Glutamatergic neuron (in vitro differentiated cells): Measurements from ENCODE around the gene SLC39A10. TPM values are rescaled to one million over a fixed set of nuclear protein-coding genes. Genes with fewer than 3 reads are reported as not detected.
"Not testable (repeated sequence)": the region's sequence is repeated elsewhere in the genome, so short reads cannot be mapped to it uniquely, and the experiment has no call there.

Source experiments
- DNase-seq: peaks from one replicate; pipeline ENCODE4 v3.0.0; 2022
- H3K27ac Mint-ChIP-seq: one replicate; pipeline ENCODE4 v1.8.0; 2020; ENCODE audit warnings: mild to moderate bottlenecking, mixed read lengths, inconsistent platforms; ENCODE audit not compliant: unreplicated experiment
- H3K27me3 Mint-ChIP-seq: one replicate; pipeline ENCODE4 v1.8.0; 2020; ENCODE audit warnings: mild to moderate bottlenecking, moderate library complexity, mixed read lengths, inconsistent platforms; ENCODE audit not compliant: unreplicated experiment
- H3K36me3 Mint-ChIP-seq: one replicate; pipeline ENCODE4 v1.8.0; 2020; ENCODE audit warnings: mild to moderate bottlenecking, mixed read lengths, inconsistent platforms; ENCODE audit not compliant: unreplicated experiment
- H3K4me1 Mint-ChIP-seq: one replicate; pipeline ENCODE4 v1.8.0; 2020; ENCODE audit warnings: mild to moderate bottlenecking, low read depth, mixed read lengths, inconsistent platforms; ENCODE audit not compliant: unreplicated experiment
- H3K4me3 Mint-ChIP-seq: one replicate; pipeline ENCODE4 v1.8.0; 2020; ENCODE audit warnings: mild to moderate bottlenecking, mixed read lengths, inconsistent platforms; ENCODE audit not compliant: unreplicated experiment
- H3K9me3 Mint-ChIP-seq: one replicate; pipeline ENCODE4 v1.8.0; 2020; ENCODE audit warnings: mild to moderate bottlenecking, moderate library complexity, mixed read lengths, inconsistent platforms; ENCODE audit not compliant: unreplicated experiment
- total RNA-seq: library from RNA; stranded (reverse); fragmentation: NEBNext Ultra II Directional; extraction: Animal tissue kit (Norgen Biotek cat#: 25700); gene quantifications from one replicate; pipeline ENCODE4 v1.2.1, GENCODE V29; 2021; ENCODE audit not compliant: unreplicated experiment
- TF ChIP-seq, protein P1 (sequence below): fragments of 200-600 bp; sonication (generic); IDR thresholded peaks from one replicate; pipeline ENCODE4 v1.5.0; 2021; ENCODE audit not compliant: partially characterized antibody, unreplicated experiment

SLC39A10 gene
- total RNA-seq, 1 donor from 2014 or later, result 102 TPM

DNA sequence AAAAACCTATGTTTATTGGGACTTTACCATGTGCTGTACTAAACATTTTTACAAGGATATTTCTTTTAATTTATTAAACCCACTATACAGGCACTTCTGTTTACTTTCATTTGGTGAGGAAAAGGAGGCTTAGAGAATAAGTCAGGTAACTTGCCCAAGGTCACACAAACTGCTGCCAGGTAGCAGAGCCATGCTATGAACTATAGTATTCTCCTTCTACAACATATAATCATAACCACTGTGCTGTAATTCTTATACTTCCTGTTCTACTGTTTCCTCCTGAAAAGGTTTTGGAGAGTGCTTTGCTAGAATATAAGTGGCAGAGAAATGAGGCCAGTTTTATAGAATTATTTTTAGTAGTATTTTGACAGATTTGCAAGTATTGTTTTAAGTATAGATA lies 29.5 kb downstream of the SLC39A10 start:
- H3K4me3 Mint-ChIP-seq, result no peak overlapping the region
- TF ChIP-seq, protein P1, sequence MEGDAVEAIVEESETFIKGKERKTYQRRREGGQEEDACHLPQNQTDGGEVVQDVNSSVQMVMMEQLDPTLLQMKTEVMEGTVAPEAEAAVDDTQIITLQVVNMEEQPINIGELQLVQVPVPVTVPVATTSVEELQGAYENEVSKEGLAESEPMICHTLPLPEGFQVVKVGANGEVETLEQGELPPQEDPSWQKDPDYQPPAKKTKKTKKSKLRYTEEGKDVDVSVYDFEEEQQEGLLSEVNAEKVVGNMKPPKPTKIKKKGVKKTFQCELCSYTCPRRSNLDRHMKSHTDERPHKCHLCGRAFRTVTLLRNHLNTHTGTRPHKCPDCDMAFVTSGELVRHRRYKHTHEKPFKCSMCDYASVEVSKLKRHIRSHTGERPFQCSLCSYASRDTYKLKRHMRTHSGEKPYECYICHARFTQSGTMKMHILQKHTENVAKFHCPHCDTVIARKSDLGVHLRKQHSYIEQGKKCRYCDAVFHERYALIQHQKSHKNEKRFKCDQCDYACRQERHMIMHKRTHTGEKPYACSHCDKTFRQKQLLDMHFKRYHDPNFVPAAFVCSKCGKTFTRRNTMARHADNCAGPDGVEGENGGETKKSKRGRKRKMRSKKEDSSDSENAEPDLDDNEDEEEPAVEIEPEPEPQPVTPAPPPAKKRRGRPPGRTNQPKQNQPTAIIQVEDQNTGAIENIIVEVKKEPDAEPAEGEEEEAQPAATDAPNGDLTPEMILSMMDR, result no peak
- H3K4me1 Mint-ChIP-seq, result peaks cover 6% of the 10 kb centered on the region
- H3K27ac Mint-ChIP-seq, result no peak overlapping the region
- H3K36me3 Mint-ChIP-seq, result peaks cover 5% of the 10 kb centered on the region
- H3K9me3 Mint-ChIP-seq, result no peaks in the 10 kb centered on the region
- no peaks in the 10 kb centered on the region for H3K27me3 Mint-ChIP-seq
- no peak for DNase-seq

DNA sequence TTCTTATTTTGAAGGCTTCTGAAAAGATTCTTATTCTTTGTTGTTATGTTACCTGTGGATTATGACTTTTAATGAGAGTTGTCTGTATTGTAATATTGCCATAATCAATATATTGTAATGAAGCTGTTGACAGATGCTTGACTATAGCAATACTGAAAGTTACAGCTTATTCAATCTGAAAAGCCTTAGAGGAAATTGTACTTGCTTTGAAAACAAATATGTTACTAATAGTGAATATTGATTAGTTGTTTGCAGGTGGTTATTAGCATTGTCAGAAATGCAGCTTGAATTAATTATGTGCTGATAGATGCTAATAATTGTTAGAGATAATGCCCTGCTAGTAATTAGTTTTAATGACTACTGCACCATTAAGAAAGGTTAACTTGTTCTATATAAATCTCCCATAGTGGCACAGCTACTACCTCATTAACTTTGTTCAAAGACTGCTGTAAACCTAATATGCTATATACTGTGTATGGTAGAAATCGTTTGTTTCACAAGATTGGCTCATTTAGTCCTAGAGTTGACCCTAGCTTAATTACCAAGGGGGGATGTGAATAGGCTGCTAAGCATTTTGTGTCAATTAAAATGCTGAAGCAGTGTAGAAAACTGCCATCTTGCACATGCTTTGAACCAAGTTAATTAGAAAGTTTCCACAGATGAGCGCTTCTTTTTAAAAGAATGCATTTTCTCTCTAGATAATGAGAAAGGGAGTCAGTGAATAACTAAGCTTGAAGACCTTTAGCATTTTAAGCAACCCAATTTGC lies 30.5 kb downstream of the SLC39A10 start:
- Mint-ChIP-seq H3K36me3 (peaks cover 7% of the 10 kb centered on the region), H3K4me1 (peaks cover 6% of the 10 kb centered on the region), H3K4me3 (no peak overlapping the region), H3K9me3 (no peaks in the 10 kb centered on the region), H3K27ac (no peak overlapping the region), H3K27me3 (no peaks in the 10 kb centered on the region)
- DNase-seq, result no peak
- TF ChIP-seq, protein P1, result no peak

DNA sequence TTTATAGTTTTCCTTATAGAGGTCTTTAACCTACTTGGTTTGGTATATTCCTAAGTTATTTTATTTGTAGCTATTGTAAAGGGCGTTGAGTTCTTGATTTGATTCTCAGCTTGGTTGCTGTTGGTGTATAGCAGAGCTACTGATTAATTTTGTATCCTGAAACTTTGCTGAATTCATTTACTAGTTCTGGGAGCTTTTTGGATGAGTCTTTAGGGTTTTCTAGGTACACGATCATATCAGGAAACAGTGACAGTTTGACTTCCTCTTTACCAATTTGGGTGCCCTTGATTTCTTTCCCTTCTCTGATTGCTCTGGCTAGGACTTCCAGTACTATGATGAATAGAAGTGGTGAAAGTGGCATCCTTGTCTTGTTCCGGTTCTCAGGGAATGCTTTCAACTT lies 35.5 kb downstream of the SLC39A10 start:
- H3K4me1 Mint-ChIP-seq, H3K9me3 Mint-ChIP-seq, H3K27me3 Mint-ChIP-seq, DNase-seq, H3K27ac Mint-ChIP-seq, H3K4me3 Mint-ChIP-seq: not testable (repeated sequence)
- peaks cover 12% of the 10 kb centered on the region for H3K36me3 Mint-ChIP-seq

DNA sequence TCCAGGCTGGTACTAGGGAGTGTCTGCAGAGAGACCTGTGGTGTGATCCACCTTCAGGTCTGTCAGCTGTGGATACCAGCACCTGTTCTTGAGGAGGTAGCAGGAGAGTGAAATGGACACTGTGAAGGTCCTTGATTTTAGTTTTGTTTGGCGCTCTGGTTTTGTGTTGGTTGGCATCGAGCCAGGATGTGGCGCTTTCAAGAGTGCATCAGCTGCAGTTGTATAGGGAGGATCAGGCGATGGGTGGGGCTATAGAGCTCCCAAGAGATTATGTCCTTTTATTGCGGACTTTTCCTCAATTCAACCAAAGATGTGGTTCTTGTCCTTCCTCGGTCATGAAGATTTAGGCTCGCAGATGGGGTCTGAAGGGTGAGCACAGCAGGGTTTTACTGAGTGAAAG lies 37.5 kb downstream of the SLC39A10 start:
- TF ChIP-seq, protein P1, result no peak
- no peaks in the 10 kb centered on the region for H3K9me3 Mint-ChIP-seq
- DNase-seq, result no peak
- peaks cover 7% of the 10 kb centered on the region for H3K4me1 Mint-ChIP-seq
- peak overlapping the region; percentile 11 for H3K27ac Mint-ChIP-seq
- peaks cover 12% of the 10 kb centered on the region for H3K36me3 Mint-ChIP-seq
- no peak overlapping the region for H3K4me3 Mint-ChIP-seq
- no peaks in the 10 kb centered on the region for H3K27me3 Mint-ChIP-seq

DNA sequence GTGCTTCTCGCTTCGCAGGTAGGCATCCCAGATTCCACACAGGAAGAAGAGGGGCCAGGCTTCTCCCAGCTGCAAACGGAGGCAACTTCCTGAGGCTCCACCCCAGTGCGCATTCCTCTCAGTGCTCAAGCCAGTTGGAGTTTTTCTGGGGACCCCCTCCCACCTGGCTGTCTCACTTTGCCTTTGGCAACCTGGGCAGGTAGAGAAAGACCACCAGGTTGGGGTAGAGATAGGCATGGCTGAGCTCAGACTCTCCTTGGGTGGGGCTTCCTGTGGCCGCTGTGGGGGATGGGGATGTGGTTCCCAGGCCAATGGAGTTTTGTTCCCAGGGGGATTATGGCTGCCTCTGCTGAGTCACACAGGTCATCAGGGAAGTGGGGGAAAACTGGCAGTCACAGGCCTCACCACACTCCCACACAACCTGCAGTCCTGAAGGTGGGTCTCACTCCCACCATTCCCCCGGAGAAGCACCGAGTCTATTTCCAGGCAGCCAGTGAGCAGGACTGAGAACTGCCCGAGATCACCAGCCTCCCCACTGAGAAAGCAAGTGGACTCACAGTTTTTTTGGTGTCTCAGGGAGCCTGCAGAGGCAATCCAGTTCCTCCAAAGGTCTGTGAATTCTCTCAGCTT lies 38.1 kb downstream of the SLC39A10 start:
- Mint-ChIP-seq H3K9me3 (no peaks in the 10 kb centered on the region), H3K27me3 (no peaks in the 10 kb centered on the region)

More for the DNA sequence above, 38.1 kb downstream of the SLC39A10 start:
- TF ChIP-seq, protein P1, result no peak
- peaks cover 13% of the 10 kb centered on the region for H3K36me3 Mint-ChIP-seq
- no peak overlapping the region for H3K27ac Mint-ChIP-seq
- no peak overlapping the region for H3K4me3 Mint-ChIP-seq
- H3K4me1 Mint-ChIP-seq, result peaks cover 7% of the 10 kb centered on the region
- no peak for DNase-seq
